Measurements from ENCODE around the gene LRRC58. TPM values are rescaled to one million over a fixed set of nuclear protein-coding genes. Genes with fewer than 3 reads are reported as not detected.

The LRRC58 gene
- total and polyA plus RNA-seq, 8 donors: 4.6 to 40.4 (median 12.9) TPM

DNA sequence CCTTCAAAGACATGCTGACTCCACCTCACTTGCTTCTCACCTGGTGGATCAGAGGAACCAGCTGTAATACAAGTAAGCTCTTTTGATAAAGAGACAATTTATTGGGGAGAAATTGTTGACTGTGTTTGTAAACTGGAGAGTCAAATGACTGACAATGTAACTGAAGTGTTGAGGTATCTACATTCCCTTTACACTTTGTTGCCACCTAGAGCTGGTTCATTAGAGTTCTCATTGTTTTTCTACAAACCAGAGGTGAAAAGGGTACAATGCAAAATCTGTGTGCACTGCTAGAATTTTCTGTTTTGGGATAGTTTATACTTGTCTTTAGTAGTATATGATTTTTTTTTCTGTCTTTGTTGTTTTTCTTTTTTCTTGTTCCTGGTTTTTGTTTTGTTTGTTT is 8.7 kb upstream of the LRRC58 start:
- H3K27me3 ChIP-seq: no peaks in the 10 kb centered on the region
- DNase-seq: no peak
- no peak overlapping the region for H3K27ac ChIP-seq
- TF ChIP-seq POLR2A (IDR thresholded peaks at IDR 0.05) (no peak), EP300 (IDR thresholded peaks at IDR 0.05) (no peak), POLR2AphosphoS5 (IDR thresholded peaks at IDR 0.05) (no peak)
- TF ChIP-seq, protein P1, sequence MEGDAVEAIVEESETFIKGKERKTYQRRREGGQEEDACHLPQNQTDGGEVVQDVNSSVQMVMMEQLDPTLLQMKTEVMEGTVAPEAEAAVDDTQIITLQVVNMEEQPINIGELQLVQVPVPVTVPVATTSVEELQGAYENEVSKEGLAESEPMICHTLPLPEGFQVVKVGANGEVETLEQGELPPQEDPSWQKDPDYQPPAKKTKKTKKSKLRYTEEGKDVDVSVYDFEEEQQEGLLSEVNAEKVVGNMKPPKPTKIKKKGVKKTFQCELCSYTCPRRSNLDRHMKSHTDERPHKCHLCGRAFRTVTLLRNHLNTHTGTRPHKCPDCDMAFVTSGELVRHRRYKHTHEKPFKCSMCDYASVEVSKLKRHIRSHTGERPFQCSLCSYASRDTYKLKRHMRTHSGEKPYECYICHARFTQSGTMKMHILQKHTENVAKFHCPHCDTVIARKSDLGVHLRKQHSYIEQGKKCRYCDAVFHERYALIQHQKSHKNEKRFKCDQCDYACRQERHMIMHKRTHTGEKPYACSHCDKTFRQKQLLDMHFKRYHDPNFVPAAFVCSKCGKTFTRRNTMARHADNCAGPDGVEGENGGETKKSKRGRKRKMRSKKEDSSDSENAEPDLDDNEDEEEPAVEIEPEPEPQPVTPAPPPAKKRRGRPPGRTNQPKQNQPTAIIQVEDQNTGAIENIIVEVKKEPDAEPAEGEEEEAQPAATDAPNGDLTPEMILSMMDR (IDR thresholded peaks at IDR 0.05): no peak
- intact Hi-C loops (cut with DNase I; ENCODE audit: low total_unique reads): no loop called here
- H3K4me1 ChIP-seq: no peaks in the 10 kb centered on the region
- H3K9me3 ChIP-seq: no peaks in the 10 kb centered on the region
- no peaks in the 10 kb centered on the region for H3K36me3 ChIP-seq
- no peak overlapping the region for H3K4me3 ChIP-seq

DNA sequence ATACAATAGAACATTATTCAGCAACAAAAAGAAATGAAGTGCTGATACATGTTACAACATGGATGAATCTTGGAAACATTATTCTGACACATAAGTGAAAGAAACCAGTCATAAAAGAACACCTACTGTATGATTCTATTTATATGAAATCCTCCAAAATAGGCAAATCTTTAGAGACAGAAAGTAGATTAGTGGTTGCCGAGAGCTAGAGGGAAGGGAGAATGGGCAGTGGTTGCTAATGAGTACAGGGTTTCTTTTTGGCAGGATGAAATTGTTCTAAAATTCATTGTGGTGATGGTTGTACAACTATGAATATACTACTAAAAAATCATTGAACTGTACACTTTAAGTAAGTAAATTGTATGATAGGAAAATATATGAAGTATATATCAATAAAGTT is 6.3 kb upstream of the LRRC58 start:
- no peaks in the 10 kb centered on the region for H3K36me3 ChIP-seq
- no peaks in the 10 kb centered on the region for H3K9me3 ChIP-seq
- 70 to 97% (median 89%) methylated on average over 1 of the region's 1 CpG for WGBS, 5 donors
- intact Hi-C loops (cut with DNase I; ENCODE audit: low total_unique reads): no loop called here
- H3K4me1 ChIP-seq: peaks cover 0 to 5% (median 2%) of the 10 kb centered on the region in 4 donors
- no peaks in the 10 kb centered on the region for H3K27me3 ChIP-seq
- TF ChIP-seq EP300 (IDR thresholded peaks at IDR 0.05) (no peak), POLR2AphosphoS5 (IDR thresholded peaks at IDR 0.05) (no peak), POLR2A (IDR thresholded peaks at IDR 0.05) (no peak)
- TF ChIP-seq, protein P1 (IDR thresholded peaks at IDR 0.05): no peak
- DNase-seq: no peak
- H3K4me3 ChIP-seq: no peak overlapping the region
- no peak overlapping the region for H3K27ac ChIP-seq

DNA sequence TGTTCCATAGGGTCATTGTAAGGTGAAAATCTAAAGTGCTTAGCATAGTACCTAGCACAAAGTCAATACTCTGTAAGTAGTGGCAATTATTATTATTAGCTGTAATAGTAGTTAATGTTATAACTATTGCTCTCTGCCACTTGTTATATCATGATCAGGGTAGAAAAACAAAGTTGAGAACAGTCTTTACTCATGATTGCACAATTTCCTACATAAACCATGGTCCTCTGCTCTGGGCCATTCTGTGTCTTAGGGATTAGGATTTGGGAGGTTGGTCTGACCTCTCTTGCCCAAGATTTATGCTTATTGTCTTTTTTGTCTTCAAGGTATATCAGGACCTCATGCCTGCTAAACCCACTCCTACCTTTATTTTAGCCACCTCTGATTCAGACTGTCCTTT is 4.3 kb upstream of the LRRC58 start:
- TF ChIP-seq, protein P1 (IDR thresholded peaks at IDR 0.05): no peak
- no peak for TF ChIP-seq POLR2AphosphoS5 (IDR thresholded peaks at IDR 0.05)
- TF ChIP-seq POLR2A (IDR thresholded peaks at IDR 0.05): no peak
- no peak for TF ChIP-seq EP300 (IDR thresholded peaks at IDR 0.05)

GRCh38 chr3:120352017-120352416 is 2.9 kb upstream of the LRRC58 start:
- H3K9me3 ChIP-seq: no peaks in the 10 kb centered on the region
- DNase-seq: no peak
- TF ChIP-seq POLR2A (IDR thresholded peaks at IDR 0.05) (no peak), EP300 (IDR thresholded peaks at IDR 0.05) (no peak), POLR2AphosphoS5 (IDR thresholded peaks at IDR 0.05) (no peak)
- TF ChIP-seq, protein P1 (IDR thresholded peaks at IDR 0.05): no peak
- intact Hi-C loops (cut with DNase I; ENCODE audit: low total_unique reads): no loop called here
- 86 to 93% (median 91%) methylated on average over 4 of the region's 4 CpGs for WGBS, 5 donors
- no peaks in the 10 kb centered on the region for H3K27me3 ChIP-seq
- H3K36me3 ChIP-seq: no peaks in the 10 kb centered on the region
- H3K4me1 ChIP-seq: peaks cover 7 to 28% (median 22%) of the 10 kb centered on the region in 4 donors
- no peak overlapping the region for H3K27ac ChIP-seq
- H3K4me3 ChIP-seq: no peak overlapping the region

More for the DNA sequence above, 4.3 kb upstream of the LRRC58 start:
- DNase-seq: no peak
- no peaks in the 10 kb centered on the region for H3K27me3 ChIP-seq
- H3K9me3 ChIP-seq: no peaks in the 10 kb centered on the region
- no peak overlapping the region for H3K27ac ChIP-seq
- peaks cover 0 to 14% (median 11%) of the 10 kb centered on the region in 4 donors for H3K4me1 ChIP-seq
- intact Hi-C loops (cut with DNase I; ENCODE audit: low total_unique reads): no loop called here
- no peak overlapping the region for H3K4me3 ChIP-seq
- no peaks in the 10 kb centered on the region for H3K36me3 ChIP-seq

Measured in stomach (tissue), 9 donors.